Measurements from ENCODE around the gene IGSF21.

The IGSF21 gene

DNA sequence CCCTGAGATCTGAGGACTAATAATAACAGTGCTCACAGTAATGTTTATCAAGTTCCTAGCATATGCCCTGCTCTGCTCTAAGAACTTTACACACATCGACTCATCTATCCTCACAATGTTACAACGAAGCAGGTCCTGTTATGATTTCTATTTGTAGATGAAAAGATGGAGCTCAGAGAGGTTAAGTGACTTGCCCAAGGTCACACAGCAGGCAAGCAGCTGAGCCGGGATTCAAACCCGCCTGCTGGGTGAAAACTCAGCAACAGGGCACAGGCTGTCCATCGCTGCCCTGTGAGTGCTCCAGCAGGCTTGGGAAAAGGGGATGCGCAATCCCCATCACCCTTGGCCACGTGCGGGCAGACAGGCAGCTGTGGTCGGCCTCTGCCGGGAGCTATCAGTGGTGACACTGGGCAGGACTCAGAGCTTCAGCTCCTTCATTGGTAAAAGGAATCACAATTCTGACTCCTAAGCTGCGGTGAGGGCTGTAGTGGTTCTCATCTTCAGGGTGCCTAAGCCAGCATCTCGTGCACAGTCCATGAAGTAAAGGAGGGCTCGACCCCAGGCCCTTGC, 199.8 kb downstream of the IGSF21 start:
- TF ChIP-seq, protein P1, sequence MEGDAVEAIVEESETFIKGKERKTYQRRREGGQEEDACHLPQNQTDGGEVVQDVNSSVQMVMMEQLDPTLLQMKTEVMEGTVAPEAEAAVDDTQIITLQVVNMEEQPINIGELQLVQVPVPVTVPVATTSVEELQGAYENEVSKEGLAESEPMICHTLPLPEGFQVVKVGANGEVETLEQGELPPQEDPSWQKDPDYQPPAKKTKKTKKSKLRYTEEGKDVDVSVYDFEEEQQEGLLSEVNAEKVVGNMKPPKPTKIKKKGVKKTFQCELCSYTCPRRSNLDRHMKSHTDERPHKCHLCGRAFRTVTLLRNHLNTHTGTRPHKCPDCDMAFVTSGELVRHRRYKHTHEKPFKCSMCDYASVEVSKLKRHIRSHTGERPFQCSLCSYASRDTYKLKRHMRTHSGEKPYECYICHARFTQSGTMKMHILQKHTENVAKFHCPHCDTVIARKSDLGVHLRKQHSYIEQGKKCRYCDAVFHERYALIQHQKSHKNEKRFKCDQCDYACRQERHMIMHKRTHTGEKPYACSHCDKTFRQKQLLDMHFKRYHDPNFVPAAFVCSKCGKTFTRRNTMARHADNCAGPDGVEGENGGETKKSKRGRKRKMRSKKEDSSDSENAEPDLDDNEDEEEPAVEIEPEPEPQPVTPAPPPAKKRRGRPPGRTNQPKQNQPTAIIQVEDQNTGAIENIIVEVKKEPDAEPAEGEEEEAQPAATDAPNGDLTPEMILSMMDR (IDR thresholded peaks at IDR 0.05): no peak
- Histone ChIP-seq H3K27ac (no peak overlapping the region), H3K4me3 (no peak overlapping the region)
- DNase-seq (ENCODE audit: low spot score): no peak

- Histone ChIP-seq H3K4me3 (no peak overlapping the region), H3K27ac (no peak overlapping the region)
- TF ChIP-seq, protein P1 (IDR thresholded peaks at IDR 0.05): no peak
- no peak for DNase-seq (ENCODE audit: low spot score)
Observed at GRCh38 chr1:18309552-18310155, 202.1 kb downstream of the IGSF21 start.

- DNase-seq (ENCODE audit: low spot score): no peak
- TF ChIP-seq, protein P1 (IDR thresholded peaks at IDR 0.05): no peak
- no peak overlapping the region for H3K4me3 ChIP-seq
- no peak overlapping the region for H3K27ac ChIP-seq
Observed at GRCh38 chr1:18312961-18313360, 205.4 kb downstream of the IGSF21 start.

GRCh38 chr1:18313523-18313922, 205.9 kb downstream of the IGSF21 start:
- DNase-seq (ENCODE audit: low spot score): no peak
- TF ChIP-seq, protein P1 (IDR thresholded peaks at IDR 0.05): no peak
- H3K4me3 ChIP-seq: no peak overlapping the region
- no peak overlapping the region for H3K27ac ChIP-seq

GRCh38 chr1:18314399-18314798, 206.8 kb downstream of the IGSF21 start:
- DNase-seq (ENCODE audit: low spot score): no peak
- no peak overlapping the region for H3K4me3 ChIP-seq
- H3K27ac ChIP-seq: no peak overlapping the region
- TF ChIP-seq, protein P1 (IDR thresholded peaks at IDR 0.05): no peak

DNA sequence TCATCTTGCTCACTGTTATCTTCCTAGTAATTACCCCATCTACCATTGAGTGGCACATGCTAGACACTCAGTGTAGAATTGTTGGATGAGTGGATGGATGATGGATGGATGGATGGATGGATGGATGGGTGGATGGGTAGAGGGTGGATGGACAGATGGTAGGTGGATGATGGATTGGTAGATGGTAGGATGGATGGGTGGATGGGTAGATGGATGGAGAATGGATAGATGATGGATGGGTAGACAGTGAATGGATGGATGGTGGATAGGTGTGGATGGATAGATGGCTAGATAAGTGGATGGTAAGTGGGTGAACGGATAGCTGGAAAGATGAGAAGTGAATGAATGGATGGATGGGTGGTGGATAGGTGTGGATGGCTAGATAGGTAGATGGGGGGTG, 207.9 kb downstream of the IGSF21 start:
- H3K27ac ChIP-seq: no peak overlapping the region
- no peak overlapping the region for H3K4me3 ChIP-seq
- TF ChIP-seq, protein P1 (IDR thresholded peaks at IDR 0.05): no peak
- no peak for DNase-seq (ENCODE audit: low spot score)

- H3K4me3 ChIP-seq: no peak overlapping the region
- TF ChIP-seq, protein P1 (IDR thresholded peaks at IDR 0.05): no peak
- no peak overlapping the region for H3K27ac ChIP-seq
- no peak for DNase-seq (ENCODE audit: low spot score)
Observed at GRCh38 chr1:18316764-18317163, 209.2 kb downstream of the IGSF21 start.
